HG03558 (cell line): ENCODE results near the gene ARHGAP21.
"Not testable (repeated sequence)": the region's sequence is repeated elsewhere in the genome, so short reads cannot be mapped to it uniquely, and the experiment has no call there.

Experiments used
- ATAC-seq: cut with Tn5 transposase; IDR thresholded peaks from one replicate; pipeline ENCODE4 v1.9.1; 2021; ENCODE audit warnings: moderate number of reproducible peaks; ENCODE audit not compliant: unreplicated experiment; ENCODE audit errors: extremely low read depth

Gene ARHGAP21

GRCh38 chr10:24690961-24691512 lies 32.6 kb downstream of the ARHGAP21 start:
- no peak for ATAC-seq

- no peak for ATAC-seq
Measured at GRCh38 chr10:24685958-24686540, 37.6 kb downstream of the ARHGAP21 start.

GRCh38 chr10:24683554-24683953 lies 40.1 kb downstream of the ARHGAP21 start:
- ATAC-seq: no peak

- ATAC-seq: no peak
Measured at GRCh38 chr10:24681572-24682088, 42.1 kb downstream of the ARHGAP21 start.

- ATAC-seq: no peak
Measured at GRCh38 chr10:24680647-24681524, 42.8 kb downstream of the ARHGAP21 start.

GRCh38 chr10:24678757-24679156 lies 44.9 kb downstream of the ARHGAP21 start:
- no peak for ATAC-seq

GRCh38 chr10:24674892-24675632 lies 48.6 kb downstream of the ARHGAP21 start:
- no peak for ATAC-seq

GRCh38 chr10:24670964-24671670 lies 52.6 kb downstream of the ARHGAP21 start:
- no peak for ATAC-seq

GRCh38 chr10:24669285-24669852 lies 54.3 kb downstream of the ARHGAP21 start:
- no peak for ATAC-seq

GRCh38 chr10:24668247-24668646 lies 55.4 kb downstream of the ARHGAP21 start:
- ATAC-seq: no peak

GRCh38 chr10:24664991-24665390 lies 58.7 kb downstream of the ARHGAP21 start:
- no peak for ATAC-seq

GRCh38 chr10:24661376-24661775 lies 62.3 kb downstream of the ARHGAP21 start:
- ATAC-seq: no peak

GRCh38 chr10:24658319-24658718 lies 65.4 kb downstream of the ARHGAP21 start:
- not testable (repeated sequence) for ATAC-seq

- not testable (repeated sequence) for ATAC-seq
Measured at GRCh38 chr10:24656326-24656725, 67.4 kb downstream of the ARHGAP21 start.

GRCh38 chr10:24652381-24652957 lies 71.2 kb downstream of the ARHGAP21 start:
- ATAC-seq: peak; percentile 89

- no peak for ATAC-seq
Measured at GRCh38 chr10:24651923-24652322, 71.8 kb downstream of the ARHGAP21 start.

GRCh38 chr10:24650669-24651391 lies 72.9 kb downstream of the ARHGAP21 start:
- ATAC-seq: no peak

- no peak for ATAC-seq
Measured at GRCh38 chr10:24645784-24646183, 77.9 kb downstream of the ARHGAP21 start.

GRCh38 chr10:24645022-24645421 lies 78.7 kb downstream of the ARHGAP21 start:
- ATAC-seq: no peak
